Amniotic stem cell (primary cell): ENCODE data around the gene GFAP.
A peak's percentile ranks its signal among the peaks of the same experiment; 100 is the strongest.

Experiments used
- DNase-seq: peaks from one replicate; lab custom pipeline; 2025; lab: John Stamatoyannopoulos, UW

The GFAP gene

DNA sequence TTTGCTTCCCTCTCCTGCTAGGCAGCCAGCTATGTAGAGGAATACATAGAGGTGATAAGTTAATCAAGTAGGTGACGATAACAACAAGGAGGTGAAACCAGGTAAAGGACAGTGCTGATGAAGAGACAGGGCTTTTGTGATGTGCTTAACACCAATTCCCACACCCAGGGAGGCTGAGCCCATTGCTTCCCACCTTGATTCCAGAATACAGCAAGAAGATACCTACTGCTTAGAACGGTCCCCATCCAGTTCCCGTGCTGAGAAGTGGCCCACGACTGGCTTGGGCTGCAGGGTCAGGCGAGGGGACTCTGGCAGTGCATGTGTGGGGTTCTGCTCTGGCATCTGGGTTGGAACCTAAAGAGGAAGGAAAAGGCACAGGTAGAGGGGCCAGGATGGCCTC, 16.1 kb upstream of the GFAP start:
- DNase-seq: no peak

DNA sequence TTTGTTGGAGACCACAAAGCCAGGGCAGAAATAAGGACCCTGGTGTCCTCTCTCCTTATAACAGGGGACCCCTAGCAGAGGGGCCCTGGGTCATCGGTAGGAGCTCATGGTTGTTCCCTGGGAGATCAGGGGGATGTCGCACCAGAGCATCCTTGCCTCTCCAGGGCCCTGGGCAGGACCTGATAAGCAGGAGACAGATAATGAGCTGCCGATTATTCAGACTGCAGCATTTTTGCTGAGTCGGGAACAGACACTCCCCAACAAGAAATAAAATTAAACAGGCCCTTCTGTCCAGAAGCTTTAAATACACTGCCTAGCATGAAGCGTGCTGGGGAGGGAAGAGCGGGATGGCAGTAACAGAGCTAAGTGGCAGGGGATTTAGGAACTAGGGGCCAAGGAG, 15.4 kb upstream of the GFAP start:
- DNase-seq: no peak

DNA sequence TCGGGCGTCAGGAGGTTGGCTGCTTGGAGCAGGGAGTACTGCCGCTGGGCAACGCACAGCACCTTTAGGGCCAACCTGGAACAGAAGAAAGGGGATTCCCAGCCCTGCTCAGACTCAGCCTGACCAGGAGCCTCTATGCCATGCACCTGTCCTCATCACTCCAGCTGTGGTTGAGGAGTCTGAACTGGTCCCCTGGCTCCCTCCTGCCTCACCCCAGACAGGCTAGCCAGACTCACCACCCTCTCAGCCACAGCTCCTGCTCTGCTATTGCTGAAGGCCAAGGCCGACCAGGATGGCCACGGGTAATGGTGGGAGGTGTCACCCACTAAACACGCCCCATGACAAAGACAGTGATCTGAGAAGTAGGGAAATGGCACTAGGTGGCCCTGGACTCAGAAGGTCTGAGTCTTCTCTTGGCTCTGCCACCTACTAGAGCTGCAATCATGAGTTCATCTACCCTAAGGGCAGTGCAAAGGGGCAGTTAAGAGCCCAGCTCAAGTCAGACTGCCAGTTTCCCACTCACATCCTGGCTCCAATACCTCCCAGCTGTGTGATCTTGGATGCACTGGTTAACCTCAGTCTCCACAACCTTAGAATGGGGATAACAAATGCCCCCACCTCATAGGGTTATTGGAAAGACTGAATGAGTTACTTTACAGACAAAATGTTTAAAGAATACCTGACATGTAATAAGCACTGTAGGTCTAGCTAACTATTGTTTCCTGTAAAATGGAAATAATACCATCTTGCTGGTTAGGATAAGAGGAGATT, 13.8 kb upstream of the GFAP start:
- no peak for DNase-seq

DNA sequence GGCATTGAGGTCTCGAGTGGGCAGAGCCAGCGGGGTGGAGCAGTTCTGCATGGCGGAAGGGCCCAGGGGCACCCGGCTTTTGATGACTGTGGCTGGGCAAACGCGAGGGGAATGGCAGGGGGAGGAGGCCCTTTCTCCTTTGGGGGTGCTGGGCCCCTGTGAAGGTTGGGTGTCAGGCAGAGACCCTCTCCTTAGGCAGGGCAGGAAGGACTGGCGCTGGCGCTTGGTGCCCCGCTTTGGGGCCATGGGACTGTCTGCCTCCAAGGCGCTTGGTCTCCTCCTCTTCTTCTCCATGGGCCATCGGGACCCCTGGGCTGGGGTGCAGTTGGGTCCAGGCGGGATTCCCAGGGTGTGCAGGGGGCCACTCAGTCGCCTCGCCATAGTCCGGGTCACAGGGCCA, 12.8 kb upstream of the GFAP start:
- DNase-seq: no peak

DNA sequence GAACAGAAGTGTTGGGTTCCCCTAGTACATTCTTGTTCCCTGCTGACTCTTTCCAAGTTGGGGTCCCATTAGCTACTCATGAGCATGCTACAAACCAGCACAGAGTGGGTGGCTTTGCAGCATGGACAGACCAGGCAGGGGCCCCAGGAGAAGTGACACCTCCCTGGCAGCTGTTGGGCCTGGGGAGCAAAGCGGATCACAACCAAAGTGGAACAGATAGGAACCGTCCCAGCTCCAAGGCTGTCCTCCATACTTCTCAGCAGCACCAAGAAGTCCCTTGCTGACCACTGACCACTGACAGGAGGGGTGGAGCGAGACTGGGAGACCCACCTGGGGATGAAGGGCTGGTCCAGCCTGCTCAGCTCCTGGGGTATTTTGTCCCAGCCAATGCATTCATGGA, 12.4 kb upstream of the GFAP start:
- no peak for DNase-seq

DNA sequence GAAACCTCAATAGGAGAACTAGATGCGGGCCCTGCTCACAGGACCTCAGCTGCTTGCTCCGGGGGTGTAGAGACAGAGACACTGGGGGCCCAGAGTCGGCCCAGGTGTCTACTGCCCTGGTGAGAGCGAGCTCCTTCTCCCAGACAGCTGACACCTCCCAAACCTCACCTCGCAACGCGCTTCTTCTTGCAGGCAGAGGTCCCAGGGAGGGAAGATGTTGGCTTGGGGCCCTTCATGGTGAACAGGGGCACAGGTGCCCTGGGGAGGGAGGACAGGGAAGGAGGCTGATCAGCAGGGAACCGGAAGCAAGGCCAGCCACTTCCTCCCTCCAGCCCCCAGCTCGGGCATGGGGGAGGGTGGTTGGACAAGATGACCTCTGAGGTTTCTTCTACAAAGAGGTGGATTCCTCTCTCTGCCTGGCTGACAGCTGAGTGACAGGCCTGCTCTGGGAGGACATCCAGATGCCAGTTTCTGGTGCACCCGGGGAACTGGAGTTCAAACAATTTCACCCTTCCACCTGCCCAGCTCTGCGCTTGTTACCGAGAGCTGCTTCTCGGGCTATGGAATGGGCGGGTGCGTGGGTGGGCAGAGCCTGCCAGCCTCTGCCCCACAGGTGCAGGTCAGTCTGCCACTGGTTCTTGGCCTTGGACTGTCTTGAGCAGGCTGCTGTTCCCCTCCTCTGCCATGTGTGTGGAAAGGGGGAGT, 11.7 kb upstream of the GFAP start:
- DNase-seq: no peak

DNA sequence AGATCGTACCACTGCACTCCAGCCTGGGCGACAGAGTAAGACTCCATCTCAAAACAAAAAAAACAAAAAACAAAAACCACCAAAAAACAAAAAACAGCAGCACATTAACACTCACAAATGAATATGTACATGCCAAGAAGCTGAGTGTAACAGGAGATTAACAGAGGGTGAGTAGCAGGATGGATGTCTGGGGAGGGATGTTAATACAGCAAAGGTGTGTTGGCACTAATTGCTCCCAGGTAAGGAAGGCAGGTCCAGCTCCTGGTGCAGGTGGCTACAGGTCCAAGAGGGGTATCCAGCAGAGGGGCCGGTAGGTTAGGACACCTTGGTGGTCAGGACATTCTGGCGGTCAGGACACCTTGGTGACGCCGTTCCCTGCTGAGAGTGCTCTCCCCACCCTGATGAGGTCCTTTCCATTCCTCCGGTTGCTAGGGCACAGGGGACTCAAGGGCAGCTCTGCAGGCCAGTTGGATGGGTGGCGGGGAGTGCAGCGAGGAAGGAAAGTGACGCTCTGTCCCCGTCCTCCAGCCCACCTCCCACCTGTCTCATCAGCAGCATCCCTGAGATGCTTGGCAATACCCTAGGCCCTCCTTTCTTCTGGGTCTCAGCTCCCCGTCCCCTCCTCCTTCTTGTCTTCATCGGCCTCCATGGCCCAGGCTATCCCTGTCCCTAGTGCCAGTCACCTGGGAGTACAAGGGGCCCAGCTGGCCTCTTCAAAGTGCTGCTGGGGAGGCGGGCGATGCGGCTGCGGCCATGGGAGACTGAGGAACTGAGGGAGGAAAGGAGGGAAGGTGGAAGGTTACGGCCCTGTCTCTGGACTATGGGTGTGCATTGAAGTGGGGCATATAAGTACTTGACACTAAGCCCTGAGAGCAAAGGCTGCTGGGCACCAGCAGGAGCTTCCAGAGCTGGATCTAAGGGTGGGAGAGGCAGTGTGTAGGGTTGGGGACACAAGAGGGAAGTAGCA, 10.7 kb upstream of the GFAP start:
- DNase-seq: no peak

DNA sequence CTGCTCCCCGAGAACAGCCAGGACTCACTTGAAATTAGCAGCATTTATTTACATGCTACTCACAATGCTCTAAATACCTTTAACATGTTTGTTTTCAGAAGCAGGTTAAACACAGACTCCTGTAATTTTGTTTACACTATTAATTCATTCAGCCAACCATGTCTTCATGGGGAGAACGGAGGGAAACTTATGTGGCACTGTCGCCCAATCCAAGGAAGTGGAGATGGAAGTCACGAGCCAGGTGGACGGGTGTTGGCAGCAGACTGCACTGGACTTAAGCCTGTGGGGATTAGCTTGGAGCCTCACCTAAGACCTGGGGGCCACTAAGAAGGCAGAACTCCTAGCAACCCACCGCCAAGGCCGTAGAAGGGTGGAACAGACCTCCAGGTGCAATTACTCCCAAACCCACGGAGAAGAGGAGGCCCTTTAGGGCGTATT, 8.8 kb upstream of the GFAP start:
- no peak for DNase-seq

DNA sequence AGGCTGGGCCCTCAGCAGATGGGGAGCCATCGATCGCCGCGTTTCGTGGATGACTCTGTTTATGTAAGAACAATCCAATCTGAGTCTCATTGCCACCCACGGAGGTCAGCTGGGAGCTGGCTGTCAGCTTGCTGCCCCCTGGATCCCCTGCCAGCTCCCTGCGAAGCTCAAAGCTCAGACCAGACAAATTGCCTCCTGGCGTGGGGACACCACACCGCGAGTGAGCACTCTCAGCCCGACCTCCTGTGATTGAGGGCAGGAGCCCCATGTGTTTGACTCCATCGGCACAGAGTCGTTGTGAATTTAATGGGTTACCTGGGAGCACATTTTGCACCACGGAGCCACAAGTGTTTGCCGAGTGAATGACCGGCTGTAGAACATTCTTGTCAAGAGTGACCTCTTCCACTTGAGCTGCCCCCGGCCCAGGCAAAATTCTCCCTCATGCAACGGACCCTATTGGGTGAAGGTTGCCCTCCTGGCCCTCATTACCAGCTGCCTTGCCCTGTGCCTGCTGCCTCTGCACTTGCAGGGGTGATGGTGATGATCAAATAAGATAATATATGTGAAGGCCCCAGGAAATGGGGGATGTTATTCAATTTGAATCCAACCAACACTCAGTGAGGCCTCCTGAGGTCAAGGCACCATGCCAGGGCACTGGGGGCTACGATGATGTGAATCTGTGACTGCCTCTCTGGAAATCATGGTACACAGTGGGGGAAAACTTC, 7.6 kb upstream of the GFAP start:
- no peak for DNase-seq

DNA sequence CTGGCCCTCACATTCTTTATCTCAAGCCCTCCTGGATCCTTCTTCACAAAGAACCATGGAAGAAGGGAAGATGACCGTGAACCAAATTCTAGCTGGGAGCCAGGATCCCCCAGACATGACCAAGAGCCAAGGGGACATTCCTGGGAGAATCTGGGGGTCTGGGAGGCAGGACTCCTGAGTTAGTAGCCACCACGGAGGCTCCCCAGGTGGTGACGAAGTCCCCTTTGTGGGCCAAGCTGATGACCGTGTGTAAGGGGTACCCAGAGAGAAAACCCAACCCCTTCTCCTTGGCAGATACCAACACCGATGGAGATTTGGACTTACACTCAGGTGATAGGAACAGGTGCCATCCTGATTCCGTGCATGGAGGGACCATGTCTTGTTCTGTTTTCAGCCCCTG, 6.8 kb upstream of the GFAP start:
- DNase-seq: no peak

DNA sequence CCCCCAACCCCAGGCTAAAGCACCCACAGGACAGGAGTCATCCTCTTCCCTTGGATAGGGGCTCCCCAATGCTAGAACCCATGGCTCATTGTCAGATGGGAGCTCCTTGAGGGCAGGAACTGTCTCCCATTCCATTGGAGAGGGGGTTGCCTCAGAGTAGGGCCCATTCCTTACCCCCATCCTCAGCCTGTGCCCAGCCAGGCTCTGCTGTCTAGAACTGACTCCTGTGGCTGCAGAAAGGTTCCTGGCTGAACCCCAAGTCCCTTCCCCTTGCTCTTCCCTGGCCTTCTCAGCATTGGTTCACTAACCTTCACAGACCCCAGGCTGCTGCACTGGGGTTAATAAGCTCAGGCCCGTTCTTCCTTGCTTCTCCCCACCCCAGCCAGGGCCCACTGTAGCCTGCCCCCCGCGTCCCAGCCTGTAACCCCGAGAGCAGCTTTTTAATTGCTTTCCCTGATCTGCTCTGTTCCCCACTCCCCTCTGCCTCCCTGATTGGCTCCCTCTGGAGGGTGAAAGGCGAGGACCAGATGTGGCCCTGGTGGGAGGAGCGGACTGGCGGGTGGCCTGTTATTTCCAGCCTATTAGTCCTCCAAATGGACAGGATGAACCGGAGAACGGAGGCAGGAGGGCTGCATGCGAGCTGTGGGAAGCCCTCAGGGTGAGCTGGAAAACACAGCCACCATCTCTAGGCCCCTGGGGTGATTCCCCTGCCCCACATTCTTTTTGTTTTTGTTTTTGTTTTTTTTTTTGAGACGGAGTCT, 6.0 kb upstream of the GFAP start:
- DNase-seq: no peak

DNA sequence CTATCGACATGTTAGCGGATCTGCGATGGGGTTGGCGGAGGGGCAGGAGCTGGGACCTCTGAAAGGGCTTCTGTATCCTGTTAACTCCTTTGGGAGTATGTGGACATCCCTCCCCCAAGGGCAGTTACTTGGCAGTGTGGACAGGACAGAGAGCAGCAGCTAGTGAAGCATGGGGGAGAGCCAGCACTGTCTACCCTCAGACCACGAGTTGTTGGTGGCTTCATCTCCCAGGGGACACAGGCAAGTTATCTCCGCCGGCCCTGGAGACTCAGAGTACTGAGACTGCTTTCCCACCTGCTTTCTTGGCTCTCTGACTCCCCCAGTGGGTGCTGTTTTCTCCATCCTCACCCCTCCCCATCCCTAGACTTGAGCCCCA, 5.3 kb upstream of the GFAP start:
- no peak for DNase-seq

DNA sequence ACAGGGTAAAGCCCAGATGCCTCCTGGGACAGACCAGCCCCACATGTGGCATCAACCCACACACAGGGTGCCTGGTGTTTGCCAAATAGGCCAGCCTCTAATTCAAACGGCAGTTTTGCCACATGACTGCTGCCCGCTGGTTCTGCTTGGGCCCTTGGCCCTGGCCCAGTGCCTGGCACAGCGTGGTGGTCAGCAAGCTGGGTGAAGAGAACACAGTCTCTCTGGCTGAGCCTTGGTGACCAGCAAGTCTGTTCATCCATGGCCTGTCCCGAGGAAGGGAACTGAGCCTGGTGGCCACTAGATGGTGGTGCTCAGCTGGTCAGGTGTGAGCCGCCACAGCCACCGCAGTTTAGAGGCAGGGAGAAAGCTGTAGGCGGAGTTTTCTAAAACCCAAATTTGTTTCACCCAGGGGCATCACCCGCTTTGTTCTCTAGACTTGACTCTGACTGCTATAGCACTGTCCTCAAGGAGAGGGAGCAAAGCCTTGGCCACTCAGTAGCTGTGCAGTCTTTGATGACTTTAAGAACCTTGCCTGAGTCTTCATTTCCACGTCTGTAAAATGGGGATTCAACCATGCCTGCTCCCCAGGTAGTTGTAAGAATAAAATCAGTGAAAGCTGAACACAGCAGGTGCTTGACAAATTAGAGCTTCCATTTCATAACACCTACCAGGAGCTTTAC, 4.7 kb upstream of the GFAP start:
- DNase-seq: peak; percentile 32

DNA sequence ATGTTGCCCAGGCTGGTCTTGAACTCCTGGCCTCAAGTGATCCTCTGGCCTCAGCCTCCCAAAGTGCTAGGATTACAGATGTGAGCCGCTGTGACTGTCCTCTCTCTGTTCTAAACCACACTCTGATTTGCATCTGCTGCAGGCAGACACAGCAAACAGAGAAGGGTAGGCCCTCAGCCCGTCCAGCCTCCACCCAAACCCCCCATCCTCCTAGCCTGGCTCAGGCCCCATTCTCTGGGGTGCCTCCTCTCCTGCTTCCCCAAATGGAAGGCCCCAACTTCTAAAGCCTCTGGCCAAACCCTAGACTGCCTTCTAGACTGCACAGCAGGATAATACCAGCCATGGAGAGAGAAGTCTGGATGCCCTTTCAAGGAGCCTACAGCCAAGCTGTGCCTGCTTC, 4.1 kb upstream of the GFAP start:
- no peak for DNase-seq

DNA sequence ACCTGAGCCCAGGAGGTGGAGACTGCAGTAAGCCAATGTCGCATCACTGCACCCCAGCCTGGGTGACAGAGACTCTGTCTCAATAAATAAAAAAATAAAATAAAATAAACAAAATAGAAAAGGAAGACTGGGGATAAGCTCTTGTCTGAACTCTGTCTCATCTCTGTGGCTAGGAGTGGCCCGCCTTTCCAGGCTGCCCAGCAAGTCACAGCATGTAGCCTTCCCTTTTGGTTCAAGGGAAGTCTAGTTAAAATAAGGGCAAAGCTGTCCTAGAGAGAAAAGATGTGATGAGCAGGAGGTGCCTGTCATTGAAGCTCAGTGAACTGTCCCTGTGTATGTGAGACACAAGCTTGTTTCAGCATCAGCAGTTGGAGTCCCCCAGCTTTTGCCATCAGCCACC, 2.7 kb upstream of the GFAP start:
- DNase-seq: no peak

DNA sequence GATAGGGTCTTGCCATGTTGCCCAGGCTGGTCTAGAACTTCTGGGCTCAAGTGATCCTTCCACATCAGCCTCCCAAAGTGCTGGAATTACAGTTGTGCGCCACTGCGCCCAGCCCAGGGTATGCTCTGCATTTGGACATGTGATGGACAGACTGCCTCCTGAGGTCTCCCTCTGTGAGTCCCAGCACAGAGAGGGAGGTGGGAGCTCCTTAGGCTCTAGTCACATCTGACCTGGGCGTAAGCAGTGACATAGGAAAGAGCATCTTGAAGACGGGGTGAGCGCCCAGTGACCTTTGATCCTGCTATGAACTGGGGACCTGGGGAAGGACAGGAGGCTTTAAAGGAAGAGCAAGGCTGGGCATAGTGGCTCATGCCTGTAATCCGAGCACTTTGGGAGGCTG, 2.2 kb upstream of the GFAP start:
- DNase-seq: no peak

DNA sequence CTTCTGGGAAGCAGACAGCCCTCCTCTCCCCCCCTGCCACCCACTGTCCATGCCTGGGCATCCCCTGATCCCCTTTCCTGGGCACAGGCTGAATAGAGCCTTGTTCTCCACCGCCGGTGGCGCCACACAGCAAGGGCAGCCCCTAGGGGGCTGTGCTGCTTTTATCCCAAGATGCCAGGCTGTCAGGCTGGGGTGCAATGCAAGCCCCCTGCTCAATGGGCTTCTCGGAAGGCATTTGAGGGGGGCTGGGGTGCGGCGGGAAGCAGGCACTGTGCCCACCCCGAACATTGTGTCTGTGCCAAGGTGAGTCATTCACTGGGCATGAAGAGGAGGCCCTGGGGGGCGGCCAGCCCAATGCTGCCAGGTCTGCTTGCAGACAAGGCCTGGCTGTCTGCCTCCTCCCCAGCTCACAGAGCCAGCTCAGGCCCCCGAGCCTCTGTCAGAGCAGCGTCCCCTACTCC, 1.5 kb upstream of the GFAP start:
- DNase-seq: no peak

DNA sequence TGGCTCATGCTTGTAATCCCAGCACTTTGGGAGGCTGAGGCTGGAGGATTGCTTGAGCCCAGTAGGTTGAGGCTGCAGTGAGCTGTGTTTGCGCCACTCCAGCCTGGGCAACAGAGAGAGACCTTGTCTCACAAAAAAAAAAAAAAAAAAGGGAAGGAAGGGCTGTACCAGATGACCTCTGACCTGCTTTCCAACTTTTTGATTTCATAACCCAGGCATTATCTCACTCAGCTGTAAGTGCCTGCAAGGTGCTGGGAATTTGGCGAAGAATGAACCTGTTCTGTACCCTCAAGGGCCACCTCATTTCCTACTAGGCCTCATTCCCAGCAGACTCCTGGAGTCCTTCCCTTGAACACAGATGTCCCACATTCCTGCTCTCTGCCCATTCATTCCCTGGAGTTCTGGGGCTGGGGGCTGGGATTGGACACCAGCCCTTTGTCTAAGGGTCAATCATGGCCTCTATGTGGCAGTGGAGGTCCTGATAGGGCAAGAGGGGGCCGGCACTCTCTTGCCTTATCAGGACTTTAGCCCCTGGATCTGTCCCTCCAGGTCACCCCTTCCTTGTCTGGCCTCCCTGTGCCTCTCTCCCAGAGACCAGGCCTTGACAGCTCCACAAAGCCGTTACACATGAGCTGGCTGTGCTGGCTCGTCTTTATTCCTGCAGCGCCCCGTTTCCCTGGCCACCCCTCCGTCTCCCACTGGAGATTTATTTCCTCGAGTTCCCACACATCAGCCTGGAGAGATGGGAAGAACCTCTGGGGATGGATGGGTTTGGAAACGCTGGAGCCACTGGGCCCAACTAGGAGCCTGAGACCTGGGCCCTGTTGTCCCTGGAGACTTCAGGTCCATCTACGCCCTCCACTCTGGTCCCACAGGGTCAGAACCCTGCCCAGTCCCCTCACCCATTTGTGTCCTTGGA, 821 bp upstream of the GFAP start:
- no peak for DNase-seq

DNA sequence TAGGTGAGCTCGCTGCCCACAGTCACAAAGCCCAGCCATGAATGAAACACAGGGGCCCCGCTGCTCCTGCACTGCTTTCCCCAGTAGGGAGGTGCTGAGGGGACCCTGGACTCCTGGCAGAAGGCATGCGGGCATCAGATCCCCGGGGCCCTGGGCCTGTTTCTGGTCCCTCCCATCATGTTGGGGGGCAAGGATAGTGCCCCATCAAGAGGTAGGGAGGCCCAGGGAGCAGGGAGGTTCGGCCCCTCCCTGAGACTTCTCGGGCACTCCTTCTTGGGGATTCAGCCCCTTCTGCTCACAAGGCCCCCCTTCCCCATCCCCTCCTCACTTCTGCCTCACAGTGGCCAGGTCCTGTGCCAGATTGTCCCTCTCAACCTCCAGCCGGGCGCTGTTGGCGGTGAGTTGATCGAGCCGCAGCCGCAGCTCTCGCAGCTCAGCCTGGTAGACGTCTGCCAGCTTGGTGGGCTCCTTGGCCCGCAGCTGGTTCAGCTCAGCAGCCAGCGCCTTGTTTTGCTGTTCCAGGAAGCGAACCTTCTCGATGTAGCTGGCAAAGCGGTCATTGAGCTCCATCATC, 515 bp downstream of the GFAP start:
- DNase-seq: no peak
